Cardiac septum (tissue), 1 donor: ENCODE results near the gene TTC23. TPM values are rescaled to one million over a fixed set of nuclear protein-coding genes. Genes with fewer than 3 reads are reported as not detected.

Experiments
- DNase-seq: peaks from one replicate; pipeline ENCODE4 v3.0.0-alpha.2; 2020; ENCODE audit warnings: low spot score
- intact Hi-C: fragments of 100-400 bp; cut with DNase I; formaldehyde crosslinking; loops from one replicate; pipeline ENCODE4 v1.14.0; 2022
- total RNA-seq: library from RNA; stranded (reverse); fragmentation: NEBNext Ultra II Directional; extraction: Animal tissue kit (Norgen Biotek cat#: 25700); gene quantifications from one replicate; pipeline ENCODE4 v1.2.1, GENCODE V29; 2021
- donor health status: DM: no; HTN: no; CAD: no.

Gene TTC23
- total RNA-seq, 1 donor from 2014 or later: 13.5 TPM

GRCh38 chr15:99099661-99100060 lies 149.7 kb downstream of the TTC23 start:
- intact Hi-C loops: loop anchor here (10.0 kb wide), 1 partner anchor 635 kb away; the partner anchor contains the start of gene LYSMD4

GRCh38 chr15:99098991-99099390 lies 150.4 kb downstream of the TTC23 start:
- no peak for DNase-seq
- intact Hi-C loops: no loop called here

More at GRCh38 chr15:99099661-99100060, 149.7 kb downstream of the TTC23 start:
- no peak for DNase-seq

- DNase-seq: no peak
- intact Hi-C loops: no loop called here
Observed at GRCh38 chr15:99098426-99098825, 151.0 kb downstream of the TTC23 start.

- intact Hi-C loops: no loop called here
- DNase-seq: no peak
Observed at GRCh38 chr15:99097441-99098410, 151.7 kb downstream of the TTC23 start.

- intact Hi-C loops: no loop called here
Observed at GRCh38 chr15:99096894-99097426, 152.4 kb downstream of the TTC23 start.

GRCh38 chr15:99096173-99096893 lies 153.0 kb downstream of the TTC23 start:
- intact Hi-C loops: no loop called here
- no peak for DNase-seq

More at GRCh38 chr15:99096894-99097426, 152.4 kb downstream of the TTC23 start:
- DNase-seq: no peak

GRCh38 chr15:99095626-99096025 lies 153.8 kb downstream of the TTC23 start:
- intact Hi-C loops: no loop called here
- no peak for DNase-seq

GRCh38 chr15:99092554-99093172 lies 156.7 kb downstream of the TTC23 start:
- intact Hi-C loops: no loop called here
- no peak for DNase-seq

GRCh38 chr15:99090938-99091337 lies 158.4 kb downstream of the TTC23 start:
- no peak for DNase-seq
- intact Hi-C loops: no loop called here

- no peak for DNase-seq
- intact Hi-C loops: no loop called here
Observed at GRCh38 chr15:99090011-99090699, 159.2 kb downstream of the TTC23 start.

- no peak for DNase-seq
- intact Hi-C loops: no loop called here
Observed at GRCh38 chr15:99087405-99087943, 161.9 kb downstream of the TTC23 start.

- intact Hi-C loops: no loop called here
- no peak for DNase-seq
Observed at GRCh38 chr15:99086327-99086667, 163.1 kb downstream of the TTC23 start.

Other genes starting within 250 kb of the TTC23 start
- 2.5 TPM for gene PGPEP1L, start 241.8 kb downstream of the TTC23 start, total RNA-seq
- 395 TPM for gene SYNM, start 144.5 kb downstream of the TTC23 start, total RNA-seq
- 20.9 TPM for gene LRRC28, start 1.9 kb upstream of the TTC23 start, total RNA-seq